Mucosa of gallbladder (tissue), 1 donor: ENCODE results near the gene HELLS. TPM values are rescaled to one million over a fixed set of nuclear protein-coding genes. Genes with fewer than 3 reads are reported as not detected.
A peak's percentile ranks its signal among the peaks of the same experiment; 100 is the strongest.
"Not testable (repeated sequence)": the region's sequence is repeated elsewhere in the genome, so short reads cannot be mapped to it uniquely, and the experiment has no call there.

Source experiments
- DNase-seq: peaks from one replicate; pipeline ENCODE4 v3.0.0-alpha.2; 2020; ENCODE audit warnings: low spot score
- total RNA-seq: library from RNA; stranded (reverse); gene quantifications from one replicate; pipeline ENCODE4 v1.2.1, GENCODE V29; 2021
- donor health status: DM: no; HTN: no; CAD: no.

The HELLS gene
- 7.1 TPM for total RNA-seq

DNA sequence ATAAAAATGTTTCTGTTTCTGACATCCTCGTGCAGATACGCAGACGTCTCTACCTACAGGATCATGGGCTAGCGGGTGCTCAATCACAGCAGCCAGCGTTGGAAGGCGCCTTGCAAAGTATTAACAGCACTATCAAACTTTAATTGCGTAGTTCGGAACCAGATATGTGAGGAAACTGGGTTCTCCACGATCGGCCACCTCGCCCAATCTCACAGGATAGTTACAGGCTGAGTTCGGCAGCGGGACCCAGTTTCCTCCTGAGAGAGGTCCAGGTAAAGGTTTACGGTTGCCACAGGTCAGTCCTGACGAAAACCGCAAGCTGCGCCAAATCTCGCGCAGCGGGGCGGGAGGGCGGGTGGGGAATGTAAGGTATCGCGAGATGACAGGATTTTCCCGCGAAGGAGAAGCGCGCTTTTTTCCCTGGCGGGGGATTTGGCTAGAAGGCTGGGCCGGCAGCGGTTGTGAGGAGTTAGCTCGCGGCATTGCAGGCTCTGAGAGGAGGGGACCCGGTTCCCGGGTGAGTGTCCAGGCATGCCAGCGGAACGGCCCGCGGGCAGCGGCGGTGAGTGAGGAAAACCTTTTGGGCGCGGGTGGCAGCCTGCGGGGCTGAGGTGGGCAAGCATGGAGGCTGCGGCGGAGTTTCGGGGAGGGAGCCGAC, at the start of gene HELLS:
Gene HELLS, plus strand, starts transcription at position 398 of the 658 bp plus-strand sequence. Its CDS starts 134 bp downstream, at position 532.
- peak; percentile 81 for DNase-seq

DNA sequence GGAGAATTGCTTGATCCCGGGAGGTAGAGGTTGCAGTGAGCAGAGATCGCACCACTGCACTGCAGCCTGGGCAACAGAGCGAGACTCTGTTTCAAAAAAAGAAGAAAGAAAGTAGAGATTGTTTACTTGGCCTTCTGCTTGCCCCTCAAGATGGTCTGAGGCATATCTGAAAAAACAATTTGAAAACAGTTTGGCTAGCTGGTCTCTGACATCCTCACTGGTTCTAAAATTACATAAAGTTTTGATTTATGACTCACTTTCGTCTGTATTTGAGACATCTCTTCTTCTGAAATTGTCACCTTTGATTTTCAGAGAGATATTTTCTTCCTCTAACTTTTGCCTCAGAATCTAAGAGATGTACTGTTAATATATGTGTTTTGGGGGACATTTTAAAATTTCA, 49.6 kb upstream of the HELLS start:
- DNase-seq, result no peak

DNA sequence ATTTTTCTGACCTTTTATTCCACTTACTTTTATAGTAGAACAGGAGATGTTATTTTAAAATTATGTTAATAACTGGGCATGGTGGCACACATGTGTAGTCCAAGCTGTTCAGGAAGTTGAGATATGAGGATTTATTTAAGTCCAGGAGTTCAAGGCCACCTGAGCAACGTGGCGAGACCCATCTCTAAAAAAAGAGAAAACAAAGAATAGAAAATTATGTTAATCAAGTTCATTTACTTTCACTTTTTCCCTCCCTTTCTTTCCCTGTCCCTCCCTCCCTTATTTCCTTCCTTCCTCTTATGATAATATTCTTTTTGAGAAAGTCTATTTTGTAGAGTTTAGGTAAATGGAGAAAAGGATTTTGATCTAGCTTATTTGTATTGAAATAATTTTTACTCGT, 48.9 kb upstream of the HELLS start:
- no peak for DNase-seq

DNA sequence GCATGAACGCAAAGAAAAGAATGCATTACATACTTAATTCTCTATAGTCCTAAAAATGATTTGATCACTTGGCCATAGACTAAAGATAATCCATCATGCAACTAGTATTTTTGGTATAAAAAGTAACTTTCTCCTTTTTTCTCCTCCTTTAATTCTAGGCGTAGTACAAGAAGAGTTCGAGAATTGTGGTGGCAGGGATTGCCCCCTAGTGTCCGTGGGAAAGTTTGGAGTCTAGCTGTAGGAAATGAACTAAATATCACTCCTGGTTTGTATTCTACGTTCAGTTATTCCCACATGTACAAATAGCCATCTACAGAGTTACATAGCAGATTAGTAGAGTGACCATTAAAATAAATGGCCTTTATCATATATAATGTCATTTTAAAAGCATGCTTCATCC, 45.5 kb upstream of the HELLS start:
- DNase-seq, result no peak

DNA sequence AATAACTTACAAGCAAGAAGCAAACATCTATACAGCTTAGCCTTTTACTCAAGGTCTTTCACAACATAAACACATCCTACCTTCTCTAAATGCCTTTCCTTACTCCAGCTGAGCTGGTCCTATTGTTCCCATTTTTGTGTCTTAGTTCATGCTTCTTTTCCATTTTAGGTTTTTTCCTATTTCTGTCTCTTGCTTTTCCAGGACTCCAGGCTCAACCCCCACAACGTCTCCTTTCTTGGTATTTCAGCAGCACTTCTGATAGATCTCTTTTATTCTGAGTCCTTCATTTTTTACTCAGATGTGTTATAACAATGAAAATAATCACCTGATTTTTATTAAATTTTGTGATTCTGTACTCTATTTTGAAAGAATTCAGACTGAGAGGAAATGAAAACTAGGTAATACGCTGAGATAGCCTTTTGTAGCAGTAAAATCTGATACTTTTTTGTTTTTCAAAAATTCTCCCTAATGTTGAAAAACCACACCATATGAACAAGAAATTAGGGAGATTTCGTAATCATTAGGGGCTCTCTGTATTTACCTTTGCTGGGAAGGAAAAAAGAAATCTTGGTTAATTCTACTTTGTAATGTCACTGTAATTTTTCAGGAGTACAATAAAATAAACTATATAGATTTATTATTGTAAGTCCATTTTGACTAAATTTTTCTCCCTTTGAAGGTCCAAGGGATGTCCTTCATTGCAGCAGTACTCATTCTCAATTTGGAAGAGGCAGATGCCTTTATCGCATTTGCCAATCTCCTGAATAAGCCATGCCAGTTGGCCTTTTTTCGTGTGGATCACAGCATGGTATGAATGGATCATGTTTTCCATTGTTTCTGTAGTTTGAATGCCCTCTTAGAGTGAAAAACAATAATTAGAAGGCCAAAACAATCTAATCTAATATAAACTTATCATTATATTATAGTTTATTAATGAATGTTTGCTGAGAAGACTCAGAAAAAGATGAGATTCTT, 24.0 kb upstream of the HELLS start:
- no peak for DNase-seq

DNA sequence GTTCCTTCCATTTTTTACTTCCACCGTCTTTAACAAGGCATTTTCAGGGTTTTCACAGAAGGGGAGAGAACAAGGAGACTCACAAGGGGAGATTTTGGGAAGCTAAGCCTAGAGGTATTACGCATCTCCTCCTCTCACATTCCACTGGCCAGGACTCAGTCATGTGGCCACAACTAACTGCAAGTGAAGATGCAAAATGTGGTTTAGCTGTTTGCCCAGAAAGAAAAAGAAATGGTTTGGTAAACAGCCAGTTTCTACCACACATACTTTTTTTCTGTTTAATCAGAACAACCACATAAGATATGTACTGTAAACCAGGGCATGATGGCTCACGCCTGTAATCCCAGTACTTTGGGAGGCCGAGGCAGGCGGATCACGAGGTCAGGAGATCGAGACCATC, 21.4 kb upstream of the HELLS start:
- DNase-seq, result no peak

DNA sequence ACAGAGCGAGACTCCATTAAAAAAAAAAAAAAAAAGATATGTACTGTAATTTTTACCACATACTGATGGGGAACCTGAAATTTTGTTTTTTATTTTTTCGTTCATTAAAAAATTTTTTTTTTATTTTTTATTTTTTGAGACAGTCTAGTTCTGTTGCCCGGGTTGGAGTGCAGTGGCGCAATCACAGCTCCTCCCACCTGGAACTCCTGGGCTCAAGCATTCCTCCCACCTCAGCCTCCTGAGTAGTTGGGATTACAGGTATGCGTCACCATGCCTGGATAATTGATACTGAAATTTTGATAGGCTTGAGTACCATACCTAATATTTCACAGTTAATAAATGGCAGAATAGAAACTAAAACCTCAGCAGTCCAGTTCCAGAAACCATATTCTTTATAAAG, 20.9 kb upstream of the HELLS start:
- DNase-seq, result no peak

DNA sequence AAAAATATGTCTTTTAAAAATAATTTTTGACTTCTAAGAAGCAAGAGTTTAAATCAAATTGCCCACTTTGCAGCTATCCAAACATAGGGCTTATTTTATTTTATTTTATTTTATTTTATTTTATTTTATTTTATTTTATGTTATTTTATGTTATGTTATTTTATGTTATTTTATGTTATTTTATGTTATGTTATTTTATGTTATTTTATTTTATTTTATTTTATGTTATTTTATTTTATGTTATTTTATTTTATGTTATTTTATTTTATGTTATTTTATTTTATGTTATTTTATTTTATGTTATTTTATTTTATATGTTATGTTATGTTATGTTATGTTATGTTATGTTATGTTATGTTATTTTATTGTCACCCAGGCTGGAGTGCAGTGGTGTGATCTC, 14.0 kb upstream of the HELLS start:
- not testable (repeated sequence) for DNase-seq

DNA sequence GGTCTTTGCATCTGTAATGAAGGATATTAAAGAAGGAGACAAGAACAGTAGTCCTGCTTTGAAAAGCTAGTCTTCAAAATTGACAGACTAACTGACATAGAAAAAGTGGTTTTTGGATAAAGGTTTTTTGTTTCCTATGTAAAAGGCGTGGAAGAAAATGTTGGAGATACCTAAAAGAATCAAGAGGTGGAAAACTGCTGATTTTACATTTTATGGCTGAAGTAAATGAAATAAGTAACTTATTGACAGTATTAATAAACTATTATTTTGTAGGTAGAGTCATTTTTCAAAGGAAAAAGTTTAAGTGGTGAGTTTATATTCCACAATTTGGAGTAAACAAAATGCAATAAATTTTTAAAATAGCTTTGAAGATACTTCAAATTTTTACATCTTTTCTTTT, 12.6 kb upstream of the HELLS start:
- DNase-seq, result no peak

DNA sequence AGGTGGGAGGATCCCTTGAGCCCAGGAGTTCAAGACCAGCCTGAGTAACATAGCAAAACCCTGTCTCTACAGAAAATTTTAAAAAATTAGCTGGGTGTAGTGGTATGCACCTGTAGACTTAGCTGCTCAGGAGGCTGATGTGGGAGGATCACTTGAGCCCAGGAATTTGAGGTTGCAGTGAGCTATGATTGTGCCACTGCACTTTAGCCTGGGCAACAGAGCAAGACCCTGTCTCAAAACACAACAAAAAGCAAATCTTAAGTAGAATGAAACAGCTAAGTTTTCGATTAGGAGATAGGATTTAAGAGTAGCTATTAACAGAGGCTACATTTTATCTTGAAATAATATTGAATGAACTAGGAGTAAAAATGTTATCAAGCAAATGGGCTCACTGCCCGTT, 3.3 kb upstream of the HELLS start:
- DNase-seq, result not testable (repeated sequence)

DNA sequence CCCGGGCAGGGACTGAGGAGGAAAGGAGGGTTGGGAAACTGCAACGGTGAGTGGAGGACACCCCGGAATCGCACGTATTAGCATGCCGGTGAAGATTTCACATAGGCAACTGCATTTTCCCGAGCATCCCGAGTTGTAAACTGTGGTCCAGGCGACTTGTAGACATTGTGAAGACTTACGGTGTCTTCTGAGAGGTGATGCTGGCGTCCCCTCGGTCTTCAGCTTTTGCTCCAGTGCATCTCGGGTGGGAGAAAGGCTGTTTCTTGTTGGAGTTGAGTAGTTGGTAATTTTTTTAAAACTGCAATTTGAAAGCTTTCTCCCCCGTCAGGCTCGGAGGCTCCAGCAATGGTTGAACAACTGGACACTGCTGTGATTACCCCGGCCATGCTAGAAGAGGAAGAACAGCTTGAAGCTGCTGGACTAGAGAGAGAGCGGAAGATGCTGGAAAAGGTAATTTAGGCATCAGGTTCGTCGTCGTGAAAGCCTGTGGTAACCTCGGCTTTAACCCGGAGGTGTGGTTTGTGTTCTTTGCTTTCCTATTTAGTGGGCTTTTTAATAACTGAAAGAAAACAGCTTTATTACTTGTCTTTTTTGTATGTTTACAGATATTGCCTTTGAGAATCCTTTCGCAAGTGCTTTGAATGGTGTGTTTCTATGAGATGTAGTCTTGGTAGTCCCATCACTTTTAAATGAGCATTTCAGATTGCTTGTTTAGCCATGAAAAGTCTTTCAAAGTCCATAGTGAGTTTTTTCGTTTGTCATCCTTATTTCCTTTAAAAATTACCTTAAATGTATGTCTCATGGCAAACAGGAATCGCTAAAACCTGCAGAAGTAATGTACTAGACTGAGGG, 687 bp downstream of the HELLS start:
- DNase-seq, result no peak

DNA sequence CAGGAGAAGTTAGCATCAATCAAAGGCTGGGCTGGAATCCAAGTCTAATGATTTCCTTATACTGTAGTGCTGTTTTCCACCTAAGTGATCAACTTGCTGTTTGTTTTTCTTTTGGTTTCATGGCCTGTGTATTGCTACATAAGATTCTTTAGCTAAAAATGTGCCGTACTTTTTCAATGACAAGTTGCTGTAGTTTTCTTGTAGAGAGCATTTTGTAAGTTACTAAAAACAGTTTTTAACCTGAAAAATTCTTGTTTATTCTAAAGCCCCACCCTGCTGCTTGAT, 1.3 kb downstream of the HELLS start:
- DNase-seq, result no peak

DNA sequence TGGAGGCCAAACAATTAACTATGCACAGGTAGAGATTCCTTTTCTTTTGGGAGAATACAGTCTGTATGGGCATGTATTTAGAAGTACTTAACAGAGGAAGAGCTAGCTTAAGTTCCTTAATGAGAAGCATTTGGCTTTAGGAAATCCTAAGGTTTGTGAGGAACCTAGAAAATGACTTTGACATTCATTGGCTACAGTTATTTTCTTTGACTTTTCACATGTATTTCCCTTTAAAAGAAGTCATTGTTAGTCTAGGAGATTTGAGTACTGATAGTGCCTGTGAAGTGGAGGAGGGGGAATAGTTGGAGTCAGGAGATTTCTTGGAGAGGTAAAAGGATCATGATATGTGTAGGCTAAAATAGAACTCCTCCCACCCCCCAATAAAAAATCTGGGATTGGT, 3.6 kb downstream of the HELLS start:
- DNase-seq, result no peak

DNA sequence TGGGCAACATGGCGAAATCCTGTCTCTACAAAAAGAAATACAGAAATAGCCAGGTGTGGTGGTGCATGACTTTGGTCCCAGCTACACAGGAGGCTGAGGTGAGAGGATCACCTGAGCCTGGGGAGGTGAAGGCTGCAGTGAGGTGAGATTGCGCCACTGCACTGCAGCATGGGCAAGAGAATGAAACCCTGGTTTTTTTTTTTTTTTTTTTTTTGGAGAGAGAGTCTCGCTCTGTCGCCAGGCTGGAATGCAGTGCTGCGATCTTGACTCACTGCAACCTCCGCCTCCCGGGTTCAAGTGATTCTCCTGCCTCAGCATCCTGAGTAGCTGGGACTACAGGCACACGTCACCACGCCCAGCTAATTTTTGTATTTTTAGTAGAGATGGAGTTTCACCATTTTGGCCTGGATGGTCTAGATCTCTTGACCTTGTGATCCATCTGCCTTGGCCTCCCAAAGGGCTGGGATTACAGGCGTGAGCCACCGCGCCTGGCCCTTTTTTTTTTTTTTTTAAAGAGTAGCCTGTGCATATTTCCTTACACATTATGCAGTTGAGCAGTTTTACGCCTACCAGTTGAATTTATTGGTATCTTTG, 22.2 kb downstream of the HELLS start:
- DNase-seq, result not testable (repeated sequence)

DNA sequence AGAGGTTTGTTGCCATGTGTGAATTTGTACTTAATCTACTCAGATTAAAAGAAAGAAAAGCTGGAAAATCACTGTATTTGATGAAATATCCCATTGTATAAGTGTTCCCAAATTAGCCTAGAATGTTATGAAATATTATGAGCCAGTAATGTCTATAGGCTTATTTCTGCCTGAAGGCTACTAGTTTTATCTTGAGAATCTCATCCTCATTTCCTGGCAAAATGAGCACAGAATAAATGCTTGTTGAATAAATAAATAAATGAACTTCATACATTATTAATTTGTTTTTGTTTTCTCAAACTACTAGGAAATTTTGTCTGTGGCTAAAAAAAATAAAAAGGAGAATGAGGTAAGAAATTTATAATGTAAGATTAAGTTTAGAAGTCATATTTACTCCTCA, 25.5 kb downstream of the HELLS start:
- DNase-seq, result no peak

DNA sequence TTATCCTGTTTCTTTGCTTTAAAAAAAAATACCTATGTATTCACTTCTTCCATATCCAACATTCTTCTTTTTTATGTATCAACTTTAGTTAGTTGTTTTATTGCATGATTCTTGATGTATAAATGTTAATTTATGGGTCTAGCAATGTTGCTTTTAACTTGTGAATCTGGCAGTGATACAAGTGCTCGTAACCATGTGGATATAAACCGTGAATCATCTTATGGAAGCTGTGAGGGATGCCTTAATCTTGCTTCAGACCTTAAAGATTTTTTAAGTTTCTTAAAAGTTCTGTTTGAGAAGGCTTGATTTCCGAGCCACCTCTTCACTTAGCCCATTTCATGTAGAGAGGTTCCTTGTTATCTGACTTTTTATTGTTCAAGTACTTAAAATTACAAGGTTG, 25.9 kb downstream of the HELLS start:
- DNase-seq, result no peak

DNA sequence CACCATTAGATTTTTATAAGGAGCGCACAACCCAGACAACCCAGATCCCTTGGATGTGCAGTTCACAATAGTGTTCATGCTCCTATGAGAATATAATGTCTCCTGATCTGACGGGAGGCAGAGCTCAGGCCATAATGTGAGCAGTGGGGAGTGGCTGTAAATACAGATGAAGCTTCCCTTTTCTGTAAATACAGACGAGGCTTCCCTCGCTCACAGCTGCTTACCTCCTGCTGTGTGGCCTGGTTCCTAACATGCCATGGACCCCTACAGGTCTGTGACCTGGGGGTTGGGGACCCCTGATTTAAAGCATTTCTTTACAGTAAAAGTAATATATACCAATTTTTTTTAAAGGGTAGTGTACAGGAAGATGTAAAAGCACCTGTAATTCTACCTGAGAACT, 33.2 kb downstream of the HELLS start:
- no peak for DNase-seq

DNA sequence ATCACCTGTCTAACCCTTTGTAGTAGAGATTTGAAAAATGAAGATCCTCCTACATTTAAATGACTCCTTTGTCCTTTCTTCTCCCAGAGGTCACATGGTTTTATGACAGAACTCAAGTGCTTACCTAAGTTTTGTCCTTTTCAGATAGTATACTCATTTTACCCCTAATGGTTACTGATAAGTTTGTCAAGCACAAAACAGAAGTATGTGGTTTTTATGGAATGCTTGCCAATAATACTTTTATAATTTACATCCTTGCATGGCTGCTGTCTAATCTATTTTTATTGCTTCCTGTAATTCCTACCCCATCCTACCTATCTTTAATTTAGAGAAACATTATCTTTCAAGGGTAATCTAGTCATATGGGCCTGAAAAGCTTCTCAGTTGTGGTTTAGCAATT, 37.5 kb downstream of the HELLS start:
- DNase-seq, result no peak

DNA sequence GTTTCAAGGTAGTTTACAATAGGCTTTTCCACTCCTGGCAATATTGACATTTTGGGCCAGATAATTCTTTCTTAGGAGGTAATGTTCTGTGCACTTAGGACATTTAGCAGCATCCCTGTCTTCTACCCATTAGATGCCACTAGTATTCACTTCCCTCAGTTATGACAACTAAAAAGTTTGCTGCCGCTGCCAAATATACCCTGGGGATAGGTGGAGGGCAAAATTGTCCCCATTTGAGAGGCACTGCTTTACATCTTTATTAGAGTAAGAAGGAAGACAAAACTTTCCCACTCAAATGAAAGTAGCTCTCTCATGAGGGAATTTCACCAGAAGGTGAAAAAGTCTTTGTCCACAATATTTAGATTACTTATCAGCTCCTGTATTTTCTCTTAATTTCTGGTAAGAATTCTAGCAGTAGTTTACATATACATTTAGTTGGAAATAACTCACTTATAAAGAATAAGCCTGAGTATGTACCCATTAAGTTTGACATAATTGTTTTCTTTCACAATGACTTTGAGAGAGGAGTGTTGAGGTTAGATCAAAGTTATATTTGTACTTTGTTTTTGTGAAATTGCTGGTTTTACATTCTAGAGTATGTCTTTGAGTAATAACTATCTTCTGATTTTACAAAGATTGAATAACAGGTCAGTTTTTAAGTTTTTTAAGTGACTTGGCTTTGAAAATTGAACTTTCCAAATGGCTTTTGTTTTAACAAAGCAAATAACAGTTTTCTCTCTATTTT, 46.0 kb downstream of the HELLS start:
- DNase-seq, result no peak

DNA sequence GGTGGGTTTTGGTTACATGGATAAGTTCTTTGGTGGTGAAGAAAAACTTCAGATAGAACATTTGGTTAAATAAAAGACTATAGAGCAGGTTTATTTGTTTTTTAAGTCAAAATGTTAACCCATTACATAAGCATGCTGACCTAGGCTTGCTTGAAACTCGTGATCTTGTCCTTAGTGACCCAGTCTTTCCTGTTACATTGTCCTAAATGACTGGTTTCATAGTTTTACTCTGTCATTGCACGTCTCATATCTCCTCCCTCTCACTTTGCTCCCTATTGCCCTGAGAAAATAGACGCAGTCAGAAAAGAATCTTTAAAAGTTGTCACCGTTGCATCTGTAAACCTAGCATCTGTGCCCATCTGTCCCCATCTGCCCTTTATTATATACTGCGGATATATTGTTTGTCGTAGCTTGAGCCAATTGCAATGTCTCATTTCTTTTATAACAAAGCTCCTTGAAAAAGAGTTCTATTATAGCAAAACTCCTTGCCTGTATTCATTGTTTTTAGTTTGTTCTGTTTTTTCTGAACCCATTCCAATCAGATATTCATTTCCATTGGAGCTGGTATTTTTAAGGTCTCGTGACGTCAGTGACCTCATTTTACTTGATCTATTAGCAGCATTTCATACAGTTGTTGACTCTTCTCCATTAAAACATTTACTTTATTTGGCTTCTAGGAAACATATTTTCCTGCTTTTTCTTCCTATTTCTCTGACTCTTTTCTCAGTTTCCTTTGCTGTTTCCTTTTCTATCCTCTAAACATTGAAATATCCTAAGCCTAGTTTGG, 57.3 kb downstream of the HELLS start:
- DNase-seq, result no peak

DNA sequence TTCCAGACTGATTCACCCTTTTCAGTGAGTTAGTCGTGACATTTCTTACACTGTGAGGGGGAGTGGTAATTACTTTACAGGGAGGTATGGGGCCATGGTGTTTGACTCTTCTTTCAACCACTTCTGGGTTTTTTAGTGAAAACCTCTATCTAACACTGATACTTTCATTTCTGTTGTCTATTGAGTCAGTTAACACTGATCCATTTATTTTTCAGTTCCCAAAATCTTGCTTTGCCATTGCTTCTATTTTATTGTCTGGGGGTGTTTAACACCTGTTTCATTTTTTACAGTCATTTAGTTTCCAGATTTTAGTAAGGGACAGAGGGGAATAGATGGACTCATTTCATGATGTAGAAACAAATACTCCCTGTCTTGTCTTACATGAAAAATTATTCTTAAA, 61.5 kb downstream of the HELLS start:
- no peak for DNase-seq
